Measurements from ENCODE around the gene B3GALT5. TPM values are rescaled to one million over a fixed set of nuclear protein-coding genes. Genes with fewer than 3 reads are reported as not detected.
"Not testable (repeated sequence)": the region's sequence is repeated elsewhere in the genome, so short reads cannot be mapped to it uniquely, and the experiment has no call there.

The B3GALT5 gene
- total RNA-seq, 2 donors from 2014 or later, result 95.6 to 115 TPM

DNA sequence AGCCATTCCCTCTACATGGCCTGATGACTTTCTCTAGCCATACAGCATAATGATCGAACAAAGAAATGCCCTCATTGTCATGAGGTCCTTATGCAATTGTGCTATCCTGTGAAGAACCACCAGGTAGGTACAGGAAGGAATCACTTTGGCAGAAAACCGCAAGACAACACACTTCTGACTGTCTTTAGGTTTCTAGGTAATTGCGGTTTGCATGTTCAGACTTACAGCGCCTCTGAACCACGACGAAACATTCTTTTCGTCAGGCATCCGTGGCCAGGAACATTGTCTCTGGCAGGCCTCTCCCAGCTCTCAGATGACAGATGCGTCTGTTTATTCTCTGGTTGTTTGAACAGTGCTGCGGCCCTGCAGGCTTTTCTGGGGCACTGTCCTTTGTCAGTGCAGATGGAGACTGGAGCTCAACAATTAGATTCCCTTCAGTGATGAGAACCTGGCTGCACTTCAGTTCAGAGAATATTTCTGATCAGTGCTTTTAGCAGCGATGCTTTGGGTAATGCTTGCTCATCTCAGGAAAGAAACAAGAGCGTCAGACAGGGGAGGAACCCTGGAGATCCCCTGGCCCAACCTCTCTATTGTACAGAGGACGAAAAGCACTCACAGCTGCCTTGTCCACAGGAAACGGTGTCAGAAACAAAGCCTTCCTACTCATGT, 63.4 kb downstream of the B3GALT5 start:
- intact Hi-C loops (cut with DNase I, micrococcal nuclease), result no loop called here
- DNase-seq (peak in 1 of 2 donors; percentile 63), ATAC-seq (peak; percentile 58)

DNA sequence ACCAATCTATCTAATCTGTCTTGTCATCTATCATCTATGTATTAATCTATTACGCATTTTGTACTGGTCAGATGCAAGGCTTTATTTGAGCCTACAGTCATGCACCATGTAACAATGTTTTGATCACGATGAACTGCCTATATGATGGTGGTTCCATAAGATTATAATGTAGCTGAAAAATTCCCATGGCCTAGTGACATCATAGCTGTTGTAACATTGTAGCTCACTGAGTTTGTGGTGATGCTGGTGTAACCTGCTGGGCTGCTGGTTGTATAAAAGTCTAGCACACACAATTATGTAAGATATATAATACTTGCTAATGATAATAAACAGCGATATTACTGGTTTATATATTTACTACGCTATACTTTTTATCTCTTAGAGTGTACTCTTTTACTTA, 67.5 kb downstream of the B3GALT5 start:
- intact Hi-C loops (cut with DNase I, micrococcal nuclease), result no loop called here
- no peak for DNase-seq
- no peak for ATAC-seq

DNA sequence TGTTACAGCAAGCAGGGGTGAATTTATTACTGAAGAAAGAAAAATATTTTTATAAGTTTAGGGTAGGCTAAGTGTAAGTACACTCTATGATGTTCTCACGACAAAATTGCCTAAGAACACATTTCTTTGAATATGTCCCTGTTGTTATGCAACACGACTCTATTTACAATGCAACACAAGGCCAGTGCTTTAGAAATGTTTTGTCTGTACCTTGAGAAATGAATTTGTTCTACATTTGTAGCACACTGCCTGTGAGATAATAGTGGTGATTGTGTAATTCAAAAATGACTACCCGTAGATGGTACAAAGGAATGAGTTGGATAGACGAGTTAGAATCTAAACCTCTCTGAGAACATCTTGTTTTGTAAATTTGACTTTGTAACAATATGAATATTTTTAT, 68.5 kb downstream of the B3GALT5 start:
- no peak for DNase-seq
- intact Hi-C loops (cut with DNase I, micrococcal nuclease), result no loop called here
- ATAC-seq, result no peak

DNA sequence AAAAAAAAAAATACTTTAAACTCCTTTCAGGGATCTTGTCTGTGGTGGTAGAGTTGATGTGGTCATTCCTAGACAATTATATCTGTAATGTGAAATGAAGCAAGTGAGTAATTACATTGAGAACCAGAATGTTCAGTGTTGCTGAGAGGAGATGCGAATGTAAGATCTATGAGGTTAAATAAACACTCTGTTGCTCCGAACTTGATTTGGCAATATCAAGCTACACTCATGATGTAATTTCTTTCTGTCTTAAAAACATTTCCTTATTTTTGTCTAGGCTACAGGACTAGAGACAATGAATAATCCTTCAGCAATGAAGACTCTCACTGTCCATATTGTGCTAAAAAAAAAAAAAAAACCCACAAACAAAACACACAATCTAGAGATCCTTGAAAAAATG, 69.1 kb downstream of the B3GALT5 start:
- intact Hi-C loops (cut with DNase I, micrococcal nuclease), result no loop called here
- ATAC-seq (no peak), DNase-seq (no peak)

DNA sequence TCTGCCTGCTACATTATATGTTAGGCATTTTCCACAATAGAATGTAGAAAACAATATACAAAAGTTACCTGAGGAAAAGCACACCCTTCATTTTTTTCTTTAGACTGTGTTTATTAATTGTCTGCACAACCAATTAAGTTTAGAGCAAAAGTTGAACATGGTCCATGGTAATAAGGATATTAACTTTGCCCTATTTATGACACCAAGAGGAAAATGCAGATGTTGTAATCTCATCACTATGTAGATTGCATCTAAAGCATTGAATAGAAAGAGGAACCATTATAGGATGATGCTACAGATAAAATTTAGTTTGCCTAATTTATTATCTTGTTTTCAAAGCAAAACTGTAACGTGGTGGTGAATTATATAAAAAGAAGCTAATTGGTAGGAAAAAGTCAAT, 72.5 kb downstream of the B3GALT5 start:
- ATAC-seq, result no peak
- intact Hi-C loops (cut with DNase I, micrococcal nuclease), result no loop called here
- DNase-seq, result no peak

DNA sequence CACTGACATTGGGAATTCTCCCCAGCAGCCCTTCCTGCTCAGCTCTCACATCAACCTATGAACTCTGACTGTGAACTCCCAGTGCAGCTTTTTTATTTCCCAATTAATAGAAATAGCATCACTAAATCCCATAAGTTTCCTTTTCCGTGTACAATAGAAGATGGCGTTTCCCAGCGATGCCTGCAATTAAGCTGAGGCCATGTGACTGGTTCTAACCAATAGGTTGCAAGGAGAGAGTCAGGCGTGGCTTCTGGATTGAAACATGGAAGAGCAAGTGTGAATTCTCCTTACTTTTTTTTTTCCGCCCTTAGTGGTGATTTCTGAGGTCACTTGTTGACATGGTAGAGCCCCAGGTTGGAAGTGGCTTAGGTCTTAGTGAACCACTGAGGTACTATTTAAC, 73.3 kb downstream of the B3GALT5 start:
- intact Hi-C loops (cut with DNase I, micrococcal nuclease), result no loop called here

DNA sequence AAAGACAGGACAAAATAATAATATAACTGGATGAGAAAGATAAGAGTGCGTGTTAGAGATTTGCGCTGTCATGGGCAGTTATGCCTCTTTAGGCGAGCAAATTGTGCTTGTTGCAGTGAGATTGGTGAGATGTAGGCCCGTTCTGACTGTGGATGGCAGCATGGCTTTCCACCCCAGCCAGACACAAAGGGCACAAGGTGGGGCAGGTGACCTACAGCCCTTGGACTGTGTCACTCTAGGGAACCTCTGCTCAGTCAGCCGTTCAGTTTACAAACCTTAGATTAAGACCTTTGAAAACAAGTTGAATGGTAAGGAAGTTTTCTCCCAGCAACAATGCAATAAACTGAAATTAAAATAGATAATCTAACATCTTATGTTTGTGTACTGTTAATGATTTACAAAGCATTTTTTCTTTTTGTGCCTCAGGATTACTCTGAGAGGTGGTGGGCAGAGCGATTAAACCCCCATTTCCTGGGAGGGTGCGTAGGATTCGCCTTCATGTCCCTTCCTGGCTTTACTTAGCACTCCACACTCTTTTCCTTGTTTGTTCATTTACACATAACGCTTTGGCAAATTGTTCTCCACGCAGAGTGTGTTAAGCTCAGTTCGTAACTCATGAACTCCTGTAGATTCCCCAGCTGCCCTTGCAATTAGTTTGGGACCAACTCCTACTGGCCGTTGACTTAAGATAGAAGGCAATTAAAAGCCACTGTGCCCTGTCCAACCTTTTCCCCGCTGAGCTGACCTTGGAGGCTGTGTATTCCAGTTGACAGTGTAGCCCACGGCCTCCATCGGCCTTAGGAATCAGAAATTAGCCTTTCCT, 74.1 kb downstream of the B3GALT5 start:
- ATAC-seq, result peak; percentile 92
- peak; percentile 68 to 73 for DNase-seq
- intact Hi-C loops (cut with DNase I, micrococcal nuclease), result no loop called here

More for the DNA sequence above, 73.3 kb downstream of the B3GALT5 start:
- DNase-seq, result no peak
- ATAC-seq, result peak; percentile 3

DNA sequence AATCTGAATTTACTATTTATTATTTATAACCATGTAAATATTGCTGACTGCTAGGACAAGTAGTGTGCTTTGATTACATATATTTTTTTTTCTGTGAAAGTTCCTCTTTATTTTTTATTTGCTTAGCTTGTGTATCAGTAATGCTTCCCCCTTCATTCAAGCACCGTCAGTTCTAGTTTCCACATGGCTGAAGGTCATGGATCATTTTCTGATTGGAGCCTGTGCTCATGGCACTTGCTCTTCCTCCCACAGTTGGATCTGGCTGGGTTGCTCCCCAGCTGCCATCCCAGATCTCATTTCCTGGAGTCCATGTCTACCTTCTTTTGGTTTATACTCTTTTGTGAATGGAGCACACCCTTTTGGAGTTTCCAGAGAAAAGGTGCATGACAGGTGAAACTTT, 75.3 kb downstream of the B3GALT5 start:
- intact Hi-C loops (cut with DNase I, micrococcal nuclease), result no loop called here

DNA sequence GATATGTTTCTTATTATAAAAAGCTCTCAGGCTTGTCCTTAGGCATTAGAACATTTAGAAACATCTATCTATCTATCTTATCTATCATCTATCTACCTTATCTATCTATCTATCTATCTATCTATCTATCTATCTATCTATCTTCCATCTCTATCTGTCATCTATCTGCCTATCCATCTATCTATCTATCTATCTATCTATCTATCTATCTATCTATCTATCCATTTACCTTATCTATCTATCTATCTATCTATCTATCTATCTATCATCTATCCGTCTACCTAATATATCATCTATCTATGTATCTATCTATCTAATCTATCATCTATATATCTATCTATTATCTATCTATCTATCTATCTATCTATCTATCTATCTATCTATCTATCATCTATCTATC, 77.1 kb downstream of the B3GALT5 start:
- DNase-seq; intact Hi-C loops (cut with DNase I, micrococcal nuclease); ATAC-seq: not testable (repeated sequence)

More for the DNA sequence above, 75.3 kb downstream of the B3GALT5 start:
- DNase-seq (no peak), ATAC-seq (no peak)

DNA sequence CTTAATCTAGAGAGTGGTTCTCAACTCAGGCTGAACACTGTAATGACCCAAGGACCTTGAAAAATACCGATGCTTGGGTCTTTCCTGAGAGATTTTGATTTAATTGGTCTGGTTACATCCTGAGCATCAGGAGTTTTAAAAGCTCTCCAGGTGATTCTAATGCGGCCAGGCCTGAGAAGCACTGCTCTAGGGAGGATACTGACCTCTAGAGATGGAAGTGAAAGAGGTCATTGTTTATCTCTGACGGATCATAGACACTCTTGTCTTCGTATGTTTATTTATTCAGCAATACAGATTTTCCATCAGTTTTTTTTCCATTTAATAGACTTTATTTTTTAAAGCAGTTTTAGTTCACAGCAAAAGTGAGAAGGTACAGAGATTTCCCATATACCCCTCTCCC, 77.7 kb downstream of the B3GALT5 start:
- ATAC-seq, result no peak
- no peak for DNase-seq
- intact Hi-C loops (cut with DNase I, micrococcal nuclease), result no loop called here

DNA sequence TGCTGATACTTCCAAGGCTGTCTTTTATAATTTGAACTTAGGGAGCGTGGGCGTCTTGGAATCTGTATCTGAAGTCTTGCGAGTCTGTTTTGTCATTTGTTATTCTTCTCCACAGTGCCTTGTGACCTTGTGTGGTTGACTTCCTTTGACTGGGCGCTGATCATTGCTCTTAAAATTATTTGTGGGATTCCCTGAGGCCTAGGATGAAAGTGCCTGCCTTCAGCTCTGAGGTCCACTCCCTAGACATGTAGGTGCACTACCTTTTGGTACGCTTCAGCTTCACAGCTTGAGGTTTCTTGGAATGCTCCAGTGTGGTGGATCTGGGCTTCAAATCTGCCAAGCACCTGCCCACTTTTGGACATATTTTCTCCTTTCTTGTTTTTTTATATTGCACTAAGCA, 82.0 kb downstream of the B3GALT5 start:
- intact Hi-C loops (cut with DNase I, micrococcal nuclease), result no loop called here
- DNase-seq, result no peak
- no peak for ATAC-seq

DNA sequence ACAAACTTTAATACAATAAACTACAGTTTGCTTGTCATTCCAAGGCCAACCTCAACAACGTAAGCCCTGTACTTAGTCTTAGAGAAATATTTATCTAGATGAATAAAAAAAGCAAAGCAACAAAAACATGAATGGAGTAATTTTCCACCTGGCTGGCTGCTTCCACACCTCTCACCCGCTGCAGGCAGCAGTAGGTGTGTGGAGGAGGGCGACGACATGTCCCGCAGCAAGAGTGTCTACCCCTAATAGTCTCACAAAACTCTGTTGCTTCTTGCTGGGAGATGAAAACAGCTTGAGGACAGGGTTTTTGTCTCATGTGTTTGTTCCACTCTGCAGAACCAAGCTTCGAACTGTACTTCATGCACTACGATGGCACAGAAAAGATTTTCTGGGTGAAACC, 83.5 kb downstream of the B3GALT5 start:
- no peak for ATAC-seq
- no peak for DNase-seq
- intact Hi-C loops (cut with DNase I, micrococcal nuclease), result no loop called here

DNA sequence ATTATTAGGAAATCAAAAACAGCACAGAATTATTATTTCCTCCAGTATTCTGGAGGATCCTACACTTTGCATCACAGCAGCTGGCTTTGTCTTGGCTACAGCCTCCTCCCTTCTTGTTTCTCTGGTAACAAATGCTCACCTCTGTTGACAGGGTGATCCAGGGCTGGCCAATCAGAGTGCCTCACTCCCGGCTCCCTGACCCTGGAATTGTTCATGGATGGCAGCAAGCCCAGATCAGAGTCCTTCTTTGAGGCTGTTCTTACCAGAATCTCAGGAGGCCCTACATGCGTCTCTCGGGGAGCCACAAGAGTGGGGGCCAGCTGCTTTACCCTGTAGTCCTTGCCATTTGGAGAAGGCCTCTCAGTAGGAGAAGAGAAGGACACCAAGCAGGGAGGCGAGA, 83.9 kb downstream of the B3GALT5 start:
- peak; percentile 41 to 49 for DNase-seq
- intact Hi-C loops (cut with DNase I, micrococcal nuclease), result no loop called here
- peak; percentile 86 for ATAC-seq

DNA sequence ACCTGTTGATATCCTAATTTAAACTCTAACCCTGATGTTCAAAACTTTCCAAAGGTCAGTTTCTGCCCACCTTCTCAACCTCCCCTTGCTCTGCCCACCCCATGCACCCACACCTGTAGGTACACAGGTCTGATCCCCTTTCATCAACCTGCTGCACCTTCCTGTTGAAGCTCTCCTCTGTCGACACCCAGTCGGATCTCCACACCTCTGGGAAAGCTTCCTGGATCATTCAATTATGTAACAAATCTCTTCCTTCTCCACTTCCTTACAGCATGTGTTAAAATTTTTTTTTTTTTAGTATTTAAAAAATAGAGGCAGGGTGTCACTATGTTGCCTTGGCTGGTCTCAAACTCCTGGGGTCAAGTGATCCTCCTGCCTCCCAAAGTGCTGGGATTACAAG, 87.6 kb downstream of the B3GALT5 start:
- peak; percentile 73 for ATAC-seq
- no peak for DNase-seq
- intact Hi-C loops (cut with DNase I, micrococcal nuclease), result no loop called here

DNA sequence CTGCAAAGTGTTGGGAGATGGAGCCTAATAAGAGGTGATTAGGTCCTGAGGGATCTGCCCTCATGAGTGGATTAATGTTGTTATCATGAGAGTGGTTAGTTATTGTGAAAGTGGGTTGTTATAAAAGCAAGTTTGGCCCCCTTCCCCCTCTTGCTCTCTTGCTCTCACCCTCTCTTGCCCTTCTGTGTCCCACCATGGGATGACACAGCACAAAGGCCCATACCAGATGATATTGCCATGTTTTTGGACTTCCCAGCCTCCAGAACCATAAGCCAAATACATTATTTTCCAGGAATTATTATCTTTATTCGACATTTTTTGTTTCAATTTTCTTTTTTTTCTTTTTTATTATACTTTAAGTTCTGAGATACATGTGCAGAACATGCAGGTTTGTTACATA, 90.8 kb downstream of the B3GALT5 start:
- intact Hi-C loops (cut with DNase I, micrococcal nuclease), result no loop called here
- ATAC-seq (no peak), DNase-seq (no peak)

DNA sequence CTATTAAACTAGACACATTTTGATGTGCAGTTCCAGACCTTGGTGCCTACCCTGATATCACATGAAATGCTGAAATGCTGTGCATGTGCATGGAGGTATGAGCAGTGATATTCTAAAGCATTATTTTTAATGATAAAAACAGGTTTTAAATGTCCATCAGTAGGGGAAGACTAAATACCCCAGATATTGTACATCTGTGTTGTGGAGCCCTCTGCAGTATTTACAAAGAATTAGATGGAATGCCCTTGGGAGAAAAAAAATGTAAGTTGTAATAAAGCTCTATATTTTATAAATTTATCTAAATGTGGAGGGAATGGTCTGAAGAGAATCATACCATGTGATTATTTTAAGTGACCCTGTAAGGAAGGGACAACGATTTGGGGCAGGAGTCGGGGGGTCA, 93.1 kb downstream of the B3GALT5 start:
- ATAC-seq, result peak; percentile 35
- no peak for DNase-seq
- intact Hi-C loops (cut with DNase I, micrococcal nuclease), result no loop called here

DNA sequence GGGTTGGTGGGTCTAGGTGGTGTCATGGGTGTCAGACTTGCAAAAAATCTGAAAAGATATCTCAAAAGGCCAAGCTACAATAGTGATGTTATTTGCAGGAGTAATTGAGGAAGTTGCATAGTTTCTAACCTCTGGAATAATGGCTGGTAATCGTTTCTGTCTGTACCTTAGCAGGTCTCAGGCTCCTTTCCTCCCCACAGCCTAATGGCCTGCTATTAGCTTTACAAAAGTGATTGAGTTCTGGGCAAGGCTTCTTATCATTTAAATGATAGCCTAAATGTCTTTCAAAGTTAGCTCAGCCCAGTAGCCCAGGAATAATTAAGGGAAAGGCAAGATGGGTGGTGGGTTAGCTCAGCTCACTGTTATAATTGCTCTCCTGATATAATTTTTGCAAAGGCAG, 94.6 kb downstream of the B3GALT5 start:
- no peak for ATAC-seq
- DNase-seq, result no peak
- intact Hi-C loops (cut with DNase I, micrococcal nuclease), result no loop called here

DNA sequence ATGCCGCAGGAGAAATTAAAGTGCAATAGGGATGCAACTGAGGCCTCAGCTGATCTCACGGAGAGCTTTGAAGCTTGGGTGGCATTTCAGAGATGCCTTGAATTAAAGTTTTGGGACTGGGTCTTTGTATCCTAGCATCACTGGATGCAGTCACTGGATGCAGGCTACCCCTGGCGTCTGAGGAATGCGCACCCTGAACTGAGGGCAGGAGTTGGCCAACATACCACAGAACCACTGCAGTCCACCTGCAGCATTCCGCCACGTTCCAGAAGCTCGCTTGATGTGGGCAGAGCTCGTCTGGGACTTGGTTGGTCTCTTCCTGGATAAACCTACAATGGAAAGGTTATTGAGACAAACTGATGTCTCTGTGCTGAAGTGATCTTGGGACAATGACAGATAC, 98.1 kb downstream of the B3GALT5 start:
- intact Hi-C loops (cut with DNase I, micrococcal nuclease), result loop anchor here in 1 of 2 donors (10.0 kb wide), 1 partner anchor 186 kb away; no protein-coding TSS in a partner anchor
- DNase-seq (no peak), ATAC-seq (no peak)

DNA sequence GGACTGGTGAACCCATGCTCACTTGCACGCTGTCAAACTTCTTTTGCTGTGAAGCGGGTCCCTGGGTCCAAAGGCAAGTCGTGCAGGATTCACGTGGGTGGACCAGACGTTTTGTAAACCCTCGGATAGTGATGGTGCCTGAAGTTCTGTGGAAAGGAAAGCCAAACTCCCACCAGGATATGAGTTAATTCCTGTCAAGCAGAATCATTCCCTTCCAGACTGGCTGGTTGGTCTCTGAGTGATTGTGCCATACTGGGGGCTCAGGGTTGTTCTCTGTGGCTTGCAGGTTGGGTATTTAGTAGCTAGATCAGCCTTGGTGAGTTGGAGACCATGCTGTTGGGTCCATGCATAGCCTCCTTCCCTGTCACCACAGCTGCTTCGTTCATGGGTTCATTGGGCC, 99.5 kb downstream of the B3GALT5 start:
- intact Hi-C loops (cut with DNase I, micrococcal nuclease), result loop anchor here in 1 of 2 donors (10.0 kb wide), 1 partner anchor 187 kb away; no protein-coding TSS in a partner anchor
- DNase-seq (no peak), ATAC-seq (no peak)

DNA sequence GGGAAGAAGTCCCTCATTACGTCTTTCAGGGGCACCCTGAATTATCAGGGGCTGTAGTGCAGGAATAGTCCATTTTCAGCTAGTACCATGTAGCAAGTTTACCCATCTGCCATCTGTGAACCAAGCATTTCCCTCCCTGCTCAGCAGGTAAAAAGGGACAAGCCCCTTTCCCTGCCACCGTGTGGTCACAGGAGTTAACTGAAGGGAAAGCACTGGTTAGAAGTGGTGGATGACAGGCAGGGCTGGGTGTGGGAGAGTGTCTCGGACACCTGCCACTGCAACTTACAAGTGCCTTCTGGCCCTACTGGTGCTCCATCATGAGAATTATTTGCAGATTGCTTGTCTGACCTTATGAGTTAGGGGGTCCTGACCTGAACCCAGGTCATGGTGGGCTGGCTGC, 100.2 kb downstream of the B3GALT5 start:
- intact Hi-C loops (cut with DNase I, micrococcal nuclease), result loop anchor here in 1 of 2 donors (10.0 kb wide), 1 partner anchor 188 kb away; no protein-coding TSS in a partner anchor
- ATAC-seq (peak; percentile 84), DNase-seq (peak; percentile 34 to 42)
